Testis (tissue), 3 donors: ENCODE results near the gene RAP1GAP2. TPM values are rescaled to one million over a fixed set of nuclear protein-coding genes. Genes with fewer than 3 reads are reported as not detected.

ENCODE experiments used
- DNase-seq: peaks from one replicate; pipeline ENCODE4 v3.0.0-alpha.2; 2019
- H3K27ac ChIP-seq, 2 donors: fragments of 200-600 bp; sonication (generic); one replicate each; pipeline ENCODE4 v1.5.1; 2019
- H3K27me3 ChIP-seq: fragments of 200-600 bp; sonication (generic); one replicate; pipeline ENCODE4 v1.5.1; 2019
- H3K36me3 ChIP-seq: fragments of 200-600 bp; sonication (generic); one replicate; pipeline ENCODE4 v1.5.1; 2017; ENCODE audit warnings: low read depth; ENCODE audit errors: missing control alignments
- H3K4me1 ChIP-seq: fragments of 200-600 bp; sonication (generic); one replicate; pipeline ENCODE4 v1.5.1; 2019
- H3K4me3 ChIP-seq, 2 donors: fragments of 200-600 bp; sonication (generic); one replicate each; pipeline ENCODE4 v1.5.1; 2017 to 2019
- H3K9me3 ChIP-seq: fragments of 200-600 bp; sonication (generic); one replicate; pipeline ENCODE4 v1.5.1; 2017
- CTCF ChIP-seq, 3 experiments: fragments of 450-650 bp in 2 of 3; fragments of 200-600 bp in 1 of 3; sonication (generic) in 1 of 3; IDR thresholded peaks; one replicate each; pipeline ENCODE4 v1.5.1; 2016 to 2019; ENCODE audit warnings: antibody characterized with exemption in 3 of 3, mild to moderate bottlenecking in 2 of 3, moderate library complexity in 1 of 3
- POLR2A ChIP-seq: fragments of 450-650 bp; IDR thresholded peaks from one replicate; pipeline ENCODE4 v1.6.1; 2017; ENCODE audit warnings: antibody characterized with exemption, mild to moderate bottlenecking, moderate library complexity
- WGBS, 2 donors: methylation state at CpG; one replicate each; pipeline ENCODE4 v1.1.5; 2018; 5-methylcytosine and 5-hydroxymethylcytosine counted together
- intact Hi-C: fragments of 100-400 bp; cut with DNase I; formaldehyde crosslinking; loops from one replicate; pipeline ENCODE4 v1.15.1; 2023; ENCODE audit warnings: low total_unique reads
- polyA plus RNA-seq: library from polyadenylated mRNA; stranded (reverse); fragments of 350-450 nt; fragmentation: Illumina TruSeq; extraction: RNeasy Lipid Tissue Mini Kit (QIAGEN cat#74804); gene quantifications from one replicate; pipeline ENCODE4 v1.2.3, GENCODE V29; 2014; ENCODE audit warnings: low read depth, low replicate concordance; ENCODE audit not compliant: insufficient read depth
- total RNA-seq, 2 donors: library from RNA; depleted of rRNA; stranded (reverse); fragments of >200 nt; gene quantifications; one replicate each; pipeline ENCODE4 v1.2.3, GENCODE V29; 2016

The RAP1GAP2 gene
- total and polyA plus RNA-seq, 3 donors from 2014 or later, result 10.4 to 21.7 (median 15.1) TPM

- TF ChIP-seq CTCF (IDR thresholded peaks at IDR 0.05) (no peak), POLR2A (no peak)
- DNase-seq, result no peak
- Histone ChIP-seq H3K9me3 (no peaks in the 10 kb centered on the region), H3K36me3 (no peaks in the 10 kb centered on the region), H3K27ac (no peak overlapping the region), H3K4me3 (no peak overlapping the region), H3K27me3 (no peaks in the 10 kb centered on the region), H3K4me1 (peaks cover 6% of the 10 kb centered on the region)
- intact Hi-C loops, result no loop called here
- 78 to 86% methylated on average over 14 of the region's 14 CpGs for WGBS, 2 donors
Measured at GRCh38 chr17:3009411-3009920, 213.2 kb downstream of the RAP1GAP2 start.

- no peak for TF ChIP-seq CTCF (IDR thresholded peaks at IDR 0.05)
- TF ChIP-seq POLR2A, result no peak
- DNase-seq, result no peak
- Histone ChIP-seq H3K27ac (no peak overlapping the region), H3K9me3 (no peaks in the 10 kb centered on the region), H3K36me3 (no peaks in the 10 kb centered on the region), H3K4me1 (no peaks in the 10 kb centered on the region), H3K27me3 (no peaks in the 10 kb centered on the region), H3K4me3 (no peak overlapping the region)
- WGBS, 2 donors, result 95 to 97% methylated on average over 4 to 7 of the region's 7 CpGs
- intact Hi-C loops, result loop anchor here (5.0 kb wide), 1 partner anchor 185 kb away; no protein-coding TSS in a partner anchor
Measured at GRCh38 chr17:3011891-3012290, 215.7 kb downstream of the RAP1GAP2 start.

- no peaks in the 10 kb centered on the region for H3K27me3 ChIP-seq
- WGBS, 2 donors, result 63 to 70% methylated on average over 20 to 21 of the region's 21 CpGs
- H3K9me3 ChIP-seq, result no peaks in the 10 kb centered on the region
- intact Hi-C loops, result loop anchor here (5.0 kb wide), 1 partner anchor 186 kb away; no protein-coding TSS in a partner anchor
- no peaks in the 10 kb centered on the region for H3K4me1 ChIP-seq
- TF ChIP-seq CTCF (IDR thresholded peaks at IDR 0.05) (peak; percentile 52 to 68 (median 61)), POLR2A (no peak)
- H3K27ac ChIP-seq, result no peak overlapping the region
- H3K36me3 ChIP-seq, result no peaks in the 10 kb centered on the region
- peak; percentile 74 for DNase-seq
- no peak overlapping the region for H3K4me3 ChIP-seq
Measured at GRCh38 chr17:3012926-3013581, 216.8 kb downstream of the RAP1GAP2 start.

- Histone ChIP-seq H3K9me3 (no peaks in the 10 kb centered on the region), H3K27me3 (no peaks in the 10 kb centered on the region), H3K27ac (no peak overlapping the region), H3K4me3 (no peak overlapping the region), H3K36me3 (no peaks in the 10 kb centered on the region), H3K4me1 (no peaks in the 10 kb centered on the region)
- TF ChIP-seq CTCF (IDR thresholded peaks at IDR 0.05), result no peak
- no peak for TF ChIP-seq POLR2A
- 82 to 87% methylated on average over 7 of the region's 7 CpGs for WGBS, 2 donors
- intact Hi-C loops, result no loop called here
- no peak for DNase-seq
Measured at GRCh38 chr17:3015890-3016289, 219.7 kb downstream of the RAP1GAP2 start.

- intact Hi-C loops, result no loop called here
- TF ChIP-seq POLR2A (no peak), CTCF (IDR thresholded peaks at IDR 0.05) (no peak)
- DNase-seq, result no peak
- no peaks in the 10 kb centered on the region for H3K36me3 ChIP-seq
- 92 to 96% methylated on average over 9 to 15 of the region's 15 CpGs for WGBS, 2 donors
- no peaks in the 10 kb centered on the region for H3K4me1 ChIP-seq
- H3K9me3 ChIP-seq, result no peaks in the 10 kb centered on the region
- no peak overlapping the region for H3K4me3 ChIP-seq
- H3K27me3 ChIP-seq, result no peaks in the 10 kb centered on the region
- no peak overlapping the region for H3K27ac ChIP-seq
Measured at GRCh38 chr17:3017936-3018335, 221.7 kb downstream of the RAP1GAP2 start.
